ENCODE measurements around the gene EFCAB7. TPM values are rescaled to one million over a fixed set of nuclear protein-coding genes. Genes with fewer than 3 reads are reported as not detected.

Gene EFCAB7
- total and polyA plus RNA-seq, 2 of the 8 experiments (the other 6 are each of a cell fraction or from before 2014, with no cell fraction given) = 1.1 to 3.1 TPM

- Histone ChIP-seq H2AK5ac (ENCODE audit: low read depth, low read length) (no peak overlapping the region), H3K23me2 (ENCODE audit: low read depth, low read length) (no peaks in the 10 kb centered on the region), H2BK5ac (ENCODE audit: low read depth, low read length) (no peak overlapping the region), H2AFZ (ENCODE audit: low read length) (no peak overlapping the region), H3K9ac (replicated peaks in 1 of 4; ENCODE audit: extremely low read depth in 1 of 4, low read depth in 3 of 4, low read length in 3 of 4) (no peak overlapping the region), H3K14ac (ENCODE audit: insufficient read length) (no peak overlapping the region), H3K4me1 (replicated peaks in 1 of 4; ENCODE audit: control insufficient read depth in 3 of 4, insufficient read depth in 4 of 4, low read length in 3 of 4) (peaks cover 0 to 4% (median 0%) of the 10 kb centered on the region in 4 experiments; a peak in 2 of 7 replicates), H2BK120ac (replicated peaks; ENCODE audit: low read depth, low read length) (no peak overlapping the region), H4K5ac (ENCODE audit: insufficient read length, low read depth, low read length) (no peak overlapping the region), H3K4me2 (ENCODE audit: insufficient read depth in 1 of 2, low read depth in 2 of 2, low read length in 2 of 2) (no peak overlapping the region), H4K91ac (replicated peaks; ENCODE audit: insufficient read length, low read length) (no peak overlapping the region), H3K27me3 (replicated peaks in 1 of 4; ENCODE audit: control insufficient read depth in 3 of 4, extremely low read depth in 1 of 4, insufficient read depth in 3 of 4, low read length in 3 of 4) (no peaks in the 10 kb centered on the region; a peak in 1 of 7 replicates), H3K9me3 (ENCODE audit: insufficient read depth in 2 of 2, low read depth in 1 of 2, low read length in 1 of 2) (no peaks in the 10 kb centered on the region), H3K27ac (ENCODE audit: low read depth, low read length) (no peak overlapping the region), H3K79me2 (ENCODE audit: control insufficient read depth in 1 of 2, insufficient read depth in 2 of 2, low read length in 2 of 2) (no peaks in the 10 kb centered on the region), H4K20me1 (replicated peaks in 1 of 2; ENCODE audit: control insufficient read depth in 1 of 2, insufficient read depth in 2 of 2, low read length in 2 of 2) (peaks cover 0 to 4% of the 10 kb centered on the region in 2 experiments), H3K36me3 (ENCODE audit: control insufficient read depth in 2 of 4, insufficient read depth in 4 of 4, low read length in 3 of 4) (no peaks in the 10 kb centered on the region), H3K56ac (replicated peaks; ENCODE audit: insufficient read length, low read depth, low read length) (no peak overlapping the region), H3K79me1 (ENCODE audit: low read depth, low read length) (peaks cover 5% of the 10 kb centered on the region; the same call in 1 of the 2 replicates), H3K4ac (replicated peaks; ENCODE audit: insufficient read length, low read depth, low read length) (no peak overlapping the region), H2BK15ac (ENCODE audit: low read length) (no peak overlapping the region), H3K18ac (ENCODE audit: extremely low read depth, low read length) (no peak overlapping the region), H2BK20ac (ENCODE audit: low read length) (no peak overlapping the region), H4K8ac (ENCODE audit: extremely low read depth, insufficient read depth, low read length) (no peak overlapping the region), H3K23ac (ENCODE audit: insufficient read length) (no peak overlapping the region), H2BK12ac (ENCODE audit: low read depth, low read length) (no peak overlapping the region), H3K4me3 (ENCODE audit: extremely low read depth in 1 of 4, insufficient read depth in 2 of 4, low read depth in 3 of 4, low read length in 4 of 4) (no peak overlapping the region)
- DNase-seq (ENCODE audit: low read depth in 1 of 2, low spot score in 2 of 2) (no peak), FAIRE-seq (no peak)
- 69% methylated on average over 3 of the region's 3 CpGs; no CpG with 5 or more reads in 1 of the 2 experiments for WGBS, 2 experiments (ENCODE audit: extremely low coverage in 1 of 2, insufficient coverage in 1 of 2, insufficient read length in 1 of 2, insufficient replicate concordance in 2 of 2, low coverage in 1 of 2, low lambda C conversion rate in 2 of 2, missing lambda C conversion rate in 1 of 2)
- no peak for TF ChIP-seq TBP (IDR thresholded peaks at IDR 0.05; ENCODE audit: low read depth, low read length)
- TF ChIP-seq SUZ12 (IDR thresholded peaks at IDR 0.05; ENCODE audit: low read length) = no peak
- TF ChIP-seq KDM1A (IDR thresholded peaks at IDR 0.05; ENCODE audit: borderline replicate concordance, low read length) = no peak
- no peak for TF ChIP-seq MAX (IDR thresholded peaks at IDR 0.05)
- no peak for TF ChIP-seq PHF8 (conservative IDR thresholded peaks at IDR 0.05; ENCODE audit: low read depth, low read length)
- TF ChIP-seq POLR2AphosphoS5 (IDR thresholded peaks at IDR 0.05; ENCODE audit: low read depth, low read length) = no peak
- no peak for TF ChIP-seq KDM4A (IDR thresholded peaks at IDR 0.05; ENCODE audit: low read depth, low read length, severe bottlenecking)
- TF ChIP-seq CTCF (IDR thresholded peaks at IDR 0.05; ENCODE audit: control extremely low read depth in 1 of 3, insufficient read depth in 1 of 3, low read depth in 1 of 3, low read length in 3 of 3) = no peak
- ChIA-PET CTCF (ENCODE audit: partially characterized antibody) (interaction anchor here (0.5 to 2.1 kb wide), 5 partner anchors 9 to 46 kb away, joined by 3 to 10 read pairs (median 4); no protein-coding TSS in a partner anchor), POLR2A (ENCODE audit: partially characterized antibody) (interaction anchor here (1.1 to 1.5 kb wide), 2 partner anchors 9 to 46 kb away, joined by 3 read pairs; no protein-coding TSS in a partner anchor)
Observed at GRCh38 chr1:63601061-63601460, 77.7 kb downstream of the EFCAB7 start.

Measured in H1 (cell line).